HCT116 (cell line): ENCODE data around the gene C3orf52.

Experiments used
- CTCF ChIP-seq, 3 experiments: fragments of 200-600 bp in 1 of 3; sonication (generic) in 1 of 3; IDR thresholded peaks in 2 of 3; conservative IDR thresholded peaks in 1 of 3; 2 replicates each; pipeline ENCODE4 v1.5.1; 2012 to 2017; ENCODE audit warnings: low read depth in 2 of 3, low read length in 2 of 3, antibody characterized with exemption in 1 of 3, borderline replicate concordance in 1 of 3, control low read depth in 1 of 3, mild to moderate bottlenecking in 1 of 3, mixed read lengths in 1 of 3, mixed run types in 1 of 3, moderate library complexity in 1 of 3; ENCODE audit not compliant: insufficient read depth in 1 of 3
- EGR1 ChIP-seq: IDR thresholded peaks from 2 replicates; pipeline ENCODE4 v1.6.1; 2012; ENCODE audit warnings: low read depth
- EZH2 ChIP-seq: fragments of 200-600 bp; sonication (generic); IDR thresholded peaks from 2 replicates; pipeline ENCODE4 v1.6.1; 2017; ENCODE audit warnings: antibody characterized with exemption, mixed run types
- EZH2phosphoT487 ChIP-seq: fragments of 200-600 bp; IDR thresholded peaks from 2 replicates; pipeline ENCODE4 v1.6.1; 2018; ENCODE audit warnings: antibody characterized with exemption, borderline replicate concordance
- POLR2A ChIP-seq: IDR thresholded peaks from 2 replicates; pipeline ENCODE4 v1.7.0; 2011; ENCODE audit warnings: borderline replicate concordance; ENCODE audit not compliant: insufficient read depth, insufficient read length; ENCODE audit errors: extremely low read depth
- POLR2AphosphoS5 ChIP-seq: IDR thresholded peaks from 2 replicates; pipeline ENCODE4 v1.6.1; 2011; ENCODE audit warnings: mild to moderate bottlenecking, low read depth, low read length, moderate library complexity
- REST ChIP-seq: IDR thresholded peaks from 2 replicates; pipeline ENCODE4 v1.6.1; 2012; ENCODE audit warnings: low read depth
- SIN3A ChIP-seq: IDR thresholded peaks from 2 replicates; pipeline ENCODE4 v1.6.1; 2012; ENCODE audit warnings: low read depth
- SRF ChIP-seq: IDR thresholded peaks from 2 replicates; pipeline ENCODE4 v1.6.1; 2012; ENCODE audit warnings: low read depth
- TCF7L2 ChIP-seq: IDR thresholded peaks from 2 replicates; pipeline ENCODE4 v1.7.0; 2011; ENCODE audit warnings: borderline replicate concordance, inconsistent platforms; ENCODE audit not compliant: insufficient read depth, insufficient read length; ENCODE audit errors: extremely low read depth
- YY1 ChIP-seq: IDR thresholded peaks from 2 replicates; pipeline ENCODE4 v1.6.1; 2011; ENCODE audit warnings: low read length, low read depth, moderate library complexity, mild to moderate bottlenecking; ENCODE audit not compliant: insufficient replicate concordance; ENCODE audit errors: extremely low read depth
- ZFX ChIP-seq: fragments of 450-650 bp; IDR thresholded peaks from 2 replicates; pipeline ENCODE4 v1.6.1; 2017

- no peak for TF ChIP-seq CTCF (IDR thresholded peaks at IDR 0.05 in 2 of 3, conservative IDR thresholded peaks at IDR 0.05 in 1 of 3; ENCODE audit: borderline replicate concordance in 1 of 3, insufficient read depth in 1 of 3, low read depth in 2 of 3, low read length in 2 of 3)
- TF ChIP-seq EGR1, result no peak
- TF ChIP-seq REST, result no peak
- no peak for TF ChIP-seq EZH2
- TF ChIP-seq SIN3A, result no peak
- TF ChIP-seq POLR2AphosphoS5, result no peak
- no peak for TF ChIP-seq ZFX
- TF ChIP-seq EZH2phosphoT487, result no peak
- TF ChIP-seq YY1, result no peak
- TF ChIP-seq TCF7L2, result no peak
- TF ChIP-seq POLR2A, result no peak
- TF ChIP-seq SRF, result no peak
These were observed 25.0 kb upstream of the C3orf52 start for GRCh38 chr3:112061152-112061551.
